Glutamatergic neuron (in vitro differentiated cells): ENCODE measurements around the gene RPS19BP1. TPM values are rescaled to one million over a fixed set of nuclear protein-coding genes. Genes with fewer than 3 reads are reported as not detected.

Experiments
- DNase-seq: peaks from one replicate; pipeline ENCODE4 v3.0.0; 2022
- H3K27ac Mint-ChIP-seq: one replicate; pipeline ENCODE4 v1.8.0; 2020; ENCODE audit warnings: mild to moderate bottlenecking, mixed read lengths, inconsistent platforms; ENCODE audit not compliant: unreplicated experiment
- H3K27me3 Mint-ChIP-seq: one replicate; pipeline ENCODE4 v1.8.0; 2020; ENCODE audit warnings: mild to moderate bottlenecking, moderate library complexity, mixed read lengths, inconsistent platforms; ENCODE audit not compliant: unreplicated experiment
- H3K36me3 Mint-ChIP-seq: one replicate; pipeline ENCODE4 v1.8.0; 2020; ENCODE audit warnings: mild to moderate bottlenecking, mixed read lengths, inconsistent platforms; ENCODE audit not compliant: unreplicated experiment
- H3K4me1 Mint-ChIP-seq: one replicate; pipeline ENCODE4 v1.8.0; 2020; ENCODE audit warnings: mild to moderate bottlenecking, low read depth, mixed read lengths, inconsistent platforms; ENCODE audit not compliant: unreplicated experiment
- H3K4me3 Mint-ChIP-seq: one replicate; pipeline ENCODE4 v1.8.0; 2020; ENCODE audit warnings: mild to moderate bottlenecking, mixed read lengths, inconsistent platforms; ENCODE audit not compliant: unreplicated experiment
- H3K9me3 Mint-ChIP-seq: one replicate; pipeline ENCODE4 v1.8.0; 2020; ENCODE audit warnings: mild to moderate bottlenecking, moderate library complexity, mixed read lengths, inconsistent platforms; ENCODE audit not compliant: unreplicated experiment
- CTCF ChIP-seq: fragments of 200-600 bp; sonication (generic); IDR thresholded peaks from one replicate; pipeline ENCODE4 v1.5.0; 2021; ENCODE audit not compliant: partially characterized antibody, unreplicated experiment
- total RNA-seq: library from RNA; stranded (reverse); fragmentation: NEBNext Ultra II Directional; extraction: Animal tissue kit (Norgen Biotek cat#: 25700); gene quantifications from one replicate; pipeline ENCODE4 v1.2.1, GENCODE V29; 2021; ENCODE audit not compliant: unreplicated experiment

The RPS19BP1 gene
- total RNA-seq, 1 donor from 2014 or later, result 59.6 TPM

- peak; percentile 79 for TF ChIP-seq CTCF
- H3K4me1 Mint-ChIP-seq, result peaks cover 9% of the 10 kb centered on the region
- H3K27ac Mint-ChIP-seq, result no peak overlapping the region
- H3K36me3 Mint-ChIP-seq, result peaks cover 5% of the 10 kb centered on the region
- peak; percentile 85 for DNase-seq
- H3K9me3 Mint-ChIP-seq, result no peaks in the 10 kb centered on the region
- H3K27me3 Mint-ChIP-seq, result peaks cover 6% of the 10 kb centered on the region
- peak overlapping the region; percentile 6 for H3K4me3 Mint-ChIP-seq
These were observed 18.1 kb downstream of the RPS19BP1 start for GRCh38 chr22:39514373-39514973.

DNA sequence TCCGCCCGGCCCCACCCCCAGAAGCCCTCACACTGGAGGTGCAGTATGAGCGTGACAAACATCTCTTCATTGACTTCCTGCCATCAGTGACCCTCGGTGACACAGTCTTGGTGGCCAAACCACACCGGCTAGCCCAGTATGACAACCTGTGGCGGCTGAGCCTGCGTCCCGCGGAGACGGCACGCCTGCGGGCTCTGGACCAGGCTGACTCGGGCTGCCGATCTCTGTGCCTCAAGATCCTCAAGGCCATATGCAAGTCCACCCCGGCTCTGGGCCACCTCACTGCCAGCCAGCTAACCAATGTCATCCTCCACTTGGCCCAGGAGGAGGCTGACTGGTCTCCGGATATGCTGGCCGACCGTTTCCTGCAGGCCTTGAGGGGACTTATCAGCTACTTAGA lies 18.8 kb downstream of the RPS19BP1 start:
- H3K4me1 Mint-ChIP-seq, result peaks cover 6% of the 10 kb centered on the region
- no peaks in the 10 kb centered on the region for H3K9me3 Mint-ChIP-seq
- peaks cover 5% of the 10 kb centered on the region for H3K36me3 Mint-ChIP-seq
- H3K4me3 Mint-ChIP-seq, result no peak overlapping the region
- no peak for TF ChIP-seq CTCF
- H3K27ac Mint-ChIP-seq, result no peak overlapping the region
- H3K27me3 Mint-ChIP-seq, result peaks cover 4% of the 10 kb centered on the region
- DNase-seq, result no peak

DNA sequence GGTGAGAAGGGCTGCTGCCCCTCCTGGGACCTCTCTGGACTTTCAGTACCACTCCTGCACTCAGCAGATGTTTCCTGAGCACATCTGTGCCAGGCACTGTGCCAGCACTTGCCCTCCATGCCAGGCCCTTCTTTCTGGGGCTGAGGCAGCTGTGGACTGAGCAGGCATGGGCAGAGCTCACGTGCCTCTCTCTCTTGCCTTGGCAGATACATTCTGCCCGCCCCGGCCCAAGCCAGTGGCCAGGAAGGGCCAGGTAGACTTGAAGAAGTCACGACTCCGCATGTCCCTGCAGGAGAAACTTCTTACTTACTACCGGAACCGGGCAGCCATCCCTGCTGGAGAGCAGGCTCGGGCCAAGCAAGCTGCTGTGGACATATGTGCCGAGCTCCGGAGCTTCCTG lies 20.5 kb downstream of the RPS19BP1 start:
- no peaks in the 10 kb centered on the region for H3K9me3 Mint-ChIP-seq
- H3K27me3 Mint-ChIP-seq, result peaks cover 6% of the 10 kb centered on the region
- no peak for TF ChIP-seq CTCF
- H3K4me3 Mint-ChIP-seq, result no peak overlapping the region
- peaks cover 5% of the 10 kb centered on the region for H3K36me3 Mint-ChIP-seq
- no peak overlapping the region for H3K27ac Mint-ChIP-seq
- DNase-seq, result no peak
- H3K4me1 Mint-ChIP-seq, result peaks cover 4% of the 10 kb centered on the region

GRCh38 chr22:39511226-39511625 lies 21.3 kb downstream of the RPS19BP1 start:
- Mint-ChIP-seq H3K27me3 (peaks cover 6% of the 10 kb centered on the region), H3K27ac (no peak overlapping the region), H3K4me3 (no peak overlapping the region), H3K4me1 (peaks cover 4% of the 10 kb centered on the region), H3K36me3 (peaks cover 11% of the 10 kb centered on the region), H3K9me3 (no peaks in the 10 kb centered on the region)
- TF ChIP-seq CTCF, result no peak
- DNase-seq, result no peak

DNA sequence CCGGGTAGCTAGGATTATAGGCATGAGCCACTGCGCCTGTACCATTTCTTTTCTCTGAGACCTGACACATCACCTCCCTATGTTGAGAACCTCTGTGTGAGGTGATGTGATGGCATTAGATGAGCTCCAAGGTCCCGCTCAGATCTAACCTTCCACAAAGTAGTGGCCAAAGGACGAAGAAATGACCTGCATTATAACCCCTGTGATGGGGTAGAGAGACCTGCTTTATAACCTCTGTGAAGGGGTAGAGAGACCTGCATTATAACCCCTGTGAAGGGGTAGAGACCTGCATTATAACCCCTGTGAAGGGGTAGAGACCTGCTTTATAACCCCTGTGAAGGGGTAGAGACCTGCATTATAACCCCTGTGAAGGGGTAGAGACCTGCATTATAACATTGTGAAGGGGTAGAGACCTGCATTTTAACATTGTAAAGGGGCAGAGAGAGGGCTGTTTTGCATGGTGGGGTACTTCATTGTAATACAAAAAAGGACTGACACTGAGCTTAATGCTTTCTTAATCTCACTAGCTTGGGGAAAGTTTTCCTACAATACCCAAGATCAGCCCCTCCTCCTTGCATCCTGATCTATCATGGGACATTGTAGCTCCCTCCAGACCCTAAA lies 21.9 kb downstream of the RPS19BP1 start:
- peaks cover 4% of the 10 kb centered on the region for H3K4me1 Mint-ChIP-seq
- no peak for DNase-seq

More for the DNA sequence above, 21.9 kb downstream of the RPS19BP1 start:
- Mint-ChIP-seq H3K4me3 (no peak overlapping the region), H3K27me3 (peaks cover 7% of the 10 kb centered on the region), H3K9me3 (no peaks in the 10 kb centered on the region), H3K27ac (no peak overlapping the region), H3K36me3 (peaks cover 11% of the 10 kb centered on the region)
- no peak for TF ChIP-seq CTCF
